Natural killer cell (primary cell): ENCODE data around the gene RCL1. TPM values are rescaled to one million over a fixed set of nuclear protein-coding genes. Genes with fewer than 3 reads are reported as not detected.
A peak's percentile ranks its signal among the peaks of the same experiment; 100 is the strongest.

Source experiments
- ATAC-seq, 3 donors: fragments of 150-1000 bp in 2 of 3; fragments of 200-7000 bp in 1 of 3; cut with Tn5 transposase; 1 replicate in 1 of 3; 2 replicates in 2 of 3; pipeline ENCODE4 v1.10.0; 2021; ENCODE audit warnings: mild to moderate bottlenecking in 2 of 3, moderate library complexity in 2 of 3
- DNase-seq, 2 donors: peaks; one replicate each; pipeline versions ENCODE4 v3.0.0 to v3.0.0-alpha.2; 2013 to 2021; ENCODE audit warnings: mixed read lengths in 1 of 2
- H3K27ac ChIP-seq: one replicate; pipeline ENCODE4 v1.5.1; 2013; ENCODE audit warnings: mild to moderate bottlenecking, low read length
- H3K27me3 ChIP-seq: one replicate; pipeline ENCODE4 v1.6.1; 2013; ENCODE audit warnings: low read length; ENCODE audit not compliant: control insufficient read depth, insufficient read depth
- H3K36me3 ChIP-seq: one replicate; pipeline ENCODE4 v1.6.1; 2013; ENCODE audit warnings: low read length; ENCODE audit not compliant: control insufficient read depth, insufficient read depth
- H3K4me1 ChIP-seq: one replicate; pipeline ENCODE4 v1.6.1; 2013; ENCODE audit warnings: low read length; ENCODE audit not compliant: control insufficient read depth, insufficient read depth
- H3K4me3 ChIP-seq: one replicate; pipeline ENCODE4 v1.5.1; 2013; ENCODE audit warnings: low read length
- H3K9me3 ChIP-seq: one replicate; pipeline ENCODE4 v1.6.1; 2013; ENCODE audit warnings: low read length; ENCODE audit not compliant: control insufficient read depth, insufficient read depth
- H3K27ac Mint-ChIP-seq, 2 donors: one replicate each; pipeline ENCODE4 v1.8.0; 2022; ENCODE audit warnings: mild to moderate bottlenecking in 2 of 2, mixed read lengths in 2 of 2, moderate library complexity in 1 of 2
- H3K27me3 Mint-ChIP-seq, 2 donors: one replicate each; pipeline ENCODE4 v1.8.0; 2022; ENCODE audit warnings: low read depth in 2 of 2, mixed read lengths in 2 of 2
- H3K36me3 Mint-ChIP-seq: one replicate; pipeline ENCODE4 v1.8.0; 2022; ENCODE audit warnings: mixed read lengths
- H3K4me1 Mint-ChIP-seq, 2 donors: one replicate each; pipeline ENCODE4 v1.8.0; 2022; ENCODE audit warnings: mixed read lengths in 2 of 2
- H3K4me3 Mint-ChIP-seq: one replicate; pipeline ENCODE4 v1.8.0; 2022; ENCODE audit warnings: mild to moderate bottlenecking, moderate library complexity, mixed read lengths
- H3K9me3 Mint-ChIP-seq, 2 donors: one replicate each; pipeline ENCODE4 v1.8.0; 2022; ENCODE audit warnings: mixed read lengths in 2 of 2
- WGBS: methylation state at CpG from one replicate; pipeline ENCODE4 v1.1.7; 2013; ENCODE audit warnings: missing lambda C conversion rate; ENCODE audit not compliant: insufficient coverage; 5-methylcytosine and 5-hydroxymethylcytosine counted together
- intact Hi-C: fragments of 100-400 bp; cut with micrococcal nuclease; formaldehyde crosslinking; loops from one replicate; pipeline ENCODE4 v1.14.2; 2022
- total RNA-seq, 4 donors: library from RNA; stranded (reverse); fragments of 120-200 nt in 1 of 4; gene quantifications; one replicate each; pipeline versions ENCODE4 v1.2.3 to v1.2.4, GENCODE V29; 2013 to 2022
- TF ChIP-seq, protein P1 (sequence below): fragments of 200-600 bp; IDR thresholded peaks from one replicate; pipeline ENCODE4 v1.8.0; 2022; ENCODE audit warnings: antibody characterized with exemption

The RCL1 gene
- total RNA-seq, 3 donors from 2014 or later (not counting 1 experiment from before 2014, with no cell fraction given), result 18.1 to 26.3 (median 23.0) TPM

DNA sequence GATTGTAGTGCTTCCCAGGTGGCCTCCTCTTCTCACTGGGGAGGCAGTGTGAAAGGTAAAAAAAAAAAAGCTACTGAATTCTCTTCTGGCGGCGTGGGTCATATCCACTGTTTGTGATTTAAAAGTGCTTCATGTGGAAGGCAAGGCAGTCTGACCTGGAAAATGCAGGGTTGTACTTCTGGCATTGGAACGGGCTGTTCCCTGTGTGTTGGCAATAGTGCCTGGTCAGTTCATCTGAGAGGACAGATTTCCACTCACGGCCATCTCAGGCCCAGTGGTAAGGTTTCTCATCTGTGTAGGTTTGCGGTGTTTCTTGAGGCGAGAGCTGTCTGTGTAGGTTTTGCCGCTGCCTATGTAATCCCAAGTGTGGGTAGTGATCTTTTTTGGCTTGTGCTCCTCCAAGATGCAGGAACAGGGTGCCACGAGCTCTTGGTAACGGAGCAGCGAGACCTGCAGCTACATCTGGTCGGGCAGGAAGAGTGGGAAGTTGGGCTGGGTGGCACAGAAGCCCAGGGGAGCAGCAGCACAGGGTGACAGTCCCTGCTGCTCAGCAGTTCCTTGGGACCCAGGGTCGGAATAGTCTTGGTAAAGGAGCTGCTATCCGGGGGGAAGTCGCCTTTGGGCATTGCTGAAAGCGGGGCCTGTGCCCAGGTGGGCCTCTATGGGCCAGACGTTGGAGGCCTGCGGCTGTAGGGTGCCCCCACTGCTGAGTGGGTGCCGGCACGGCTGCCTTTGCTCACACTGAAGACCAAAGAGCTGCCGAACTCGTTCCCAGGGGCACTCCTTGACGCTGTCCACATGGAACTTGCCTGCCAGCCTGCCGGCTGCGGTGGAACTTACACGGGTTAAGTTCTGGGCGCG, 11.2 kb downstream of the RCL1 start:
- H3K36me3 ChIP-seq, result no peaks in the 10 kb centered on the region
- no peaks in the 10 kb centered on the region for H3K27me3 Mint-ChIP-seq
- WGBS, result 95% methylated on average over 27 of the region's 27 CpGs
- H3K4me1 Mint-ChIP-seq, result peaks cover 24% of the 10 kb centered on the region in 2 donors
- H3K4me1 ChIP-seq, result no peaks in the 10 kb centered on the region
- intact Hi-C loops, result no loop called here
- no peak overlapping the region for H3K27ac Mint-ChIP-seq
- peaks cover 5% of the 10 kb centered on the region for H3K9me3 ChIP-seq
- TF ChIP-seq, protein P1, sequence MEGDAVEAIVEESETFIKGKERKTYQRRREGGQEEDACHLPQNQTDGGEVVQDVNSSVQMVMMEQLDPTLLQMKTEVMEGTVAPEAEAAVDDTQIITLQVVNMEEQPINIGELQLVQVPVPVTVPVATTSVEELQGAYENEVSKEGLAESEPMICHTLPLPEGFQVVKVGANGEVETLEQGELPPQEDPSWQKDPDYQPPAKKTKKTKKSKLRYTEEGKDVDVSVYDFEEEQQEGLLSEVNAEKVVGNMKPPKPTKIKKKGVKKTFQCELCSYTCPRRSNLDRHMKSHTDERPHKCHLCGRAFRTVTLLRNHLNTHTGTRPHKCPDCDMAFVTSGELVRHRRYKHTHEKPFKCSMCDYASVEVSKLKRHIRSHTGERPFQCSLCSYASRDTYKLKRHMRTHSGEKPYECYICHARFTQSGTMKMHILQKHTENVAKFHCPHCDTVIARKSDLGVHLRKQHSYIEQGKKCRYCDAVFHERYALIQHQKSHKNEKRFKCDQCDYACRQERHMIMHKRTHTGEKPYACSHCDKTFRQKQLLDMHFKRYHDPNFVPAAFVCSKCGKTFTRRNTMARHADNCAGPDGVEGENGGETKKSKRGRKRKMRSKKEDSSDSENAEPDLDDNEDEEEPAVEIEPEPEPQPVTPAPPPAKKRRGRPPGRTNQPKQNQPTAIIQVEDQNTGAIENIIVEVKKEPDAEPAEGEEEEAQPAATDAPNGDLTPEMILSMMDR, result no peak
- H3K4me3 Mint-ChIP-seq, result no peak overlapping the region
- peaks cover 5 to 10% of the 10 kb centered on the region in 2 donors for H3K9me3 Mint-ChIP-seq
- DNase-seq (no peak), ATAC-seq (no peak)
- H3K27me3 ChIP-seq, result no peaks in the 10 kb centered on the region
- no peak overlapping the region for H3K27ac ChIP-seq
- H3K36me3 Mint-ChIP-seq, result peaks cover 28% of the 10 kb centered on the region
- no peak overlapping the region for H3K4me3 ChIP-seq

DNA sequence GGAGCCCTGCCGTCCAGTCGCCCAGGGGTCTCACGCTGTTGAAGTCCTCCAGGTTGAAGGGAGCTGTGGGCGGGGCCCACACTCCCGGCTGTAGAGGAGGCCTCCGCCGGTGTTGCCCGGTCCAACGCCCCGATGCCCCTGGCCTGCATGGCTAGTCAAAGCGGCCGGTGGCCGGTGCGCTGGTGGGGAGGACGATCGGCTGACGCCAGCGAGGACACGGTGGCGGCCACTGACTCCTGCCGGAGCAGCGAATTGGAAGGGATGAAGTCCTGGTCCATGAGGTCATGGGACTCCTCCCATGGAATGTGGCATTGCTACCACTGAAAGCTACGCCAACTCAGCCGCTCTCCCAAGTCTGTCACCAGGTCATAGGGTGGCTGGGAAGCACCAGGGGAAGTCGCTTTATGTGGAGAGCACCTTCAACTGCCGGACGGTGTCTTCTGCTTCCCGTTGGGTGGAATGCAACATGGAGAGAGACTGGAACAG, 11.8 kb downstream of the RCL1 start:
- intact Hi-C loops, result no loop called here
- peaks cover 28% of the 10 kb centered on the region for H3K36me3 Mint-ChIP-seq
- H3K4me3 ChIP-seq, result no peak overlapping the region
- WGBS, result 98% methylated on average over 28 of the region's 28 CpGs
- no peaks in the 10 kb centered on the region for H3K27me3 ChIP-seq
- no peak for ATAC-seq
- TF ChIP-seq, protein P1, result no peak
- peaks cover 5% of the 10 kb centered on the region for H3K9me3 ChIP-seq
- no peak for DNase-seq
- no peaks in the 10 kb centered on the region for H3K27me3 Mint-ChIP-seq
- no peak overlapping the region for H3K27ac Mint-ChIP-seq
- no peaks in the 10 kb centered on the region for H3K4me1 ChIP-seq
- no peak overlapping the region for H3K27ac ChIP-seq
- no peaks in the 10 kb centered on the region for H3K36me3 ChIP-seq
- H3K4me1 Mint-ChIP-seq, result peaks cover 21 to 26% of the 10 kb centered on the region in 2 donors
- no peak overlapping the region for H3K4me3 Mint-ChIP-seq
- peaks cover 5 to 10% of the 10 kb centered on the region in 2 donors for H3K9me3 Mint-ChIP-seq

DNA sequence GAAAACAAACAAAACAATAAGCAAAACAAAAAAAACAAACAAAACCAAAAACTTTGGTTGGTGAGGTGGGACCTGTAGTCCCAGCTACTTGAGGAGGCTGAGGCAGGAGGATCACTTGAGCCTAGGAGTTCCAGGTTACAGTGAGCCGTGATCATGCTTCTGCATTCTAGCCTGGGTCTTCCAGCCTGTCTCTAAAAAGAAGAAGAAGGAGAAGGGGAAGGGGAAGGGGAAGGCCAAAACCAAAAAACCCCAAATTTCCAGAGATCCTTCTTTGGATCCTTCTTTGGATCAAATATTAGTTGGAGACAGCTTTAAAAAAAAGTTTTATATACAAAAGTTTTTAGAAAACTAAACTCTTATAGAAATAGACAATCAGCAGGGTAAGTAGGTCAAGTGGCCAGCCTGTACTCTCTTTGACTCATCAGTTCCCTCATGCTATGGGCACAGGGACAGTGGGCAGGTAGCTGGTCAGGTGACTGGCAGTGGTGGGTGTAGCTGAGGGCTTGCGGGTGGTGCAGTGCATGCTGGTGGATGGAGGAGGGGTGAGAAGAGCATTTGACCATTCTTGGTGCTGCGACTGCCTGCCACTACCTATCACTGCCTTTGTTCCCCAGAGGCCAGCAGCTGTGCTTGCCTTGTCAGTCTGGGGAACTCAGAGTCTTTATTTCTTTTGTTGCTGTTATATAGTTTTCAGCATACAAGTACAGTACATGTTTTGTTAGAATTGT, 12.6 kb downstream of the RCL1 start:
- DNase-seq (no peak), ATAC-seq (peak in 1 of 3 donors; percentile 38)
- Histone ChIP-seq H3K27me3 (no peaks in the 10 kb centered on the region), H3K4me3 (no peak overlapping the region), H3K4me1 (no peaks in the 10 kb centered on the region), H3K9me3 (peaks cover 5% of the 10 kb centered on the region), H3K27ac (no peak overlapping the region), H3K36me3 (no peaks in the 10 kb centered on the region)
- WGBS, result 84% methylated on average over 3 of the region's 3 CpGs
- Mint-ChIP-seq H3K36me3 (peaks cover 28% of the 10 kb centered on the region), H3K4me1 (peaks cover 21 to 26% of the 10 kb centered on the region in 2 donors), H3K27ac (peak overlapping the region in 1 of 2 donors; percentile 75), H3K9me3 (peaks cover 5 to 10% of the 10 kb centered on the region in 2 donors), H3K27me3 (no peaks in the 10 kb centered on the region), H3K4me3 (no peak overlapping the region)
- TF ChIP-seq, protein P1, result no peak
- intact Hi-C loops, result no loop called here
